ENCODE measurements around the gene SMURF1.

The SMURF1 gene

DNA sequence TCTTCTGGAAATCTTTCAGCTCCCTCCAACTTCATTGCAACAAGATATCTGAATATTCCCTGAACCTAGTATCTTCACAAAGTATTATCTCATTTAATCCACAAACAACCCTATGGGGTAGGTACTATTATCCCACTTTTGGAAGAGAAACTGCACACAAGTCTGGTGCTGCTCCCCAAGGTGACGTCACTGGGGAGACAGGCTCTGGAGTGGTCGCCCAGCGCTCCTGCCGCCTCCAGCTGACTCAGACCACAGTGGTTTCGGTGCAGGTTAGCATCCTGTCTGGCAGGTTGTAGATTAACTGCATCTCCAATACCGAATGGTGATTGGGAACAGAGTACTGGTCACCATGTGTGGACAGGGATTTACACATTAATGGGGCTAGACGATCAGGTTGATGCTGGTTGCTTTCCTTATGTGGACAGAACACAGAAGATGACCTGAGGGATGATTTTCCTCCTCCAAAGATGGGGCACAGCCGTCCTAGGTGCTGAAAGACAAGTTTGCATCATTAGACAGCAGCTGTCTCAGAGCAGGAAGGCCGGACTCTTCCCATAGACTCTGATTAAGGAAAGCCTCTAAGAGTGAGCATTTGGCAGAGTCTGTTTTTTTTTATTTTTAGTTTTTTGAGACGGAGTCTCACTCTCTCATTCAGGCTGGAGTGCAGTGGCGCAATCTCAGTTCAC, 137.0 kb downstream of the SMURF1 start:
- no peak for DNase-seq

DNA sequence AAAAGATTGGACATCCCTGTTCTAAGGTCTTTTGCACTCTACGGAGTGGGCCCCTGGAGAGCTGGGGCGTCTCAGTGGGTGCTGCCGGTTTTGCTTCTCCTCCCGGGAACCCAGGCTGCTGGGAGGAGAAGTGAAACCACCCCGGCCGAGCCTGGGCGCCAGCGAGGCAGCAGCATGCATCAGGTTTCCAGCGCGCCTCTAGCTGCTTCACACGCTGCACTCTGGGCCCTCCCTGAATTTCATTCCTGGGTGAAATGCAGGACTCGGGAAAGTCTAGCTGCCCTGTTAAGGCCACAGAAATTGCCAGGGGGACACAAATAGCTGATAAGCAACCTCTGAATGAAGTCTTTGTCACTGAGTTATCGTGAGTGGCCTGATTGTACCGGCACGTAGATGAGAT, 138.1 kb downstream of the SMURF1 start:
- DNase-seq: peak in 5 of 56 donors; percentile 16 to 23 (median 19)

DNA sequence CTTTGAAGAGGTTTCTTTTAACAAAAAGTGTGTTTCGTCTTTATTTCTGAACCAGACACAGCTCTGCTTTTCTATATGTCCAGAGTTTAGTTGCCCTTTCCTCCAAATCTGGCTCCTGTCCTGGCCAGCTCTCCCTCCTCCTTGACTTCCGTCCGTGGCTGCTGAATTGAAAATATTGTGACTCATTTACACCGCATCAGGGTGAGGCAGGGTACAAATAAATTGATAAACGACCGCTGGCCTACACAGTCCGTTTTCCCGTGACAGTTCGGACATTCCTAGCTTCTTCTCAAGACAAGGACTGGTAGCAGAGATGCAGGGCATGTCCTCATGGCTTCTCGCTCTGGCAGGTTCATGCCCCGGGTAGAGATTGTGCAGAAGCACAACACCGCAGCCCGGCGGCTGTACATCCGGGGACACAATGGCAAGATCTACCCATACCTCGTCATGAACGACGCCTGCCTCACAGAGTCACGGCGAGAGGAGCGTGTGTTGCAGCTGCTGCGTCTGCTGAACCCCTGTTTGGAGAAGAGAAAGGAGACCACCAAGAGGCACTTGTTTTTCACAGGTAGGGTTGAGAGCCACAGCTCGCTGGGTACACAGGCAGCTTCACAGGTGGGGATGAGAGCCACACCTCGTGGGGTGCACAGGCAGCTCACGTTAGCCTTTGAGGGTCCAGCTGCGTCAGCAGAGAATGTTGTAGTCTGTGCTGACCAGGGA, 139.0 kb downstream of the SMURF1 start:
- no peak for DNase-seq

DNA sequence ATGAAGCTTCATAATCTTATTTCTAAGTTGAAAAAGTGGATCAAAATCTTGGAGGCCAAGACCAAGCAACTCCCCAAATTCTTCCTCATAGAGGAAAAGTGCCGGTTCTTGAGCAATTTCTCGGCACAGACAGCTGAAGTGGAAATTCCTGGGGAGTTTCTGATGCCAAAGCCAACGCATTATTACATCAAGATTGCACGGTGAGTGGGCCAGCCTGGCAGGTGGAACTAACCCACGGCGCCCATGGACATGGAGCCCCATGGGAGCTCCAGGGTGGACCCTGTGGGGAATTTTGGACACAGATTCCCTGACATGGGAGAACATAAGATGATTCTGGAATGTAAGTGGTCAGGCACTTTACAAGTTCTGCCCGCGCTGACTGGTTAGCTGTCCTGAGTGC, 139.7 kb downstream of the SMURF1 start:
- DNase-seq: no peak

DNA sequence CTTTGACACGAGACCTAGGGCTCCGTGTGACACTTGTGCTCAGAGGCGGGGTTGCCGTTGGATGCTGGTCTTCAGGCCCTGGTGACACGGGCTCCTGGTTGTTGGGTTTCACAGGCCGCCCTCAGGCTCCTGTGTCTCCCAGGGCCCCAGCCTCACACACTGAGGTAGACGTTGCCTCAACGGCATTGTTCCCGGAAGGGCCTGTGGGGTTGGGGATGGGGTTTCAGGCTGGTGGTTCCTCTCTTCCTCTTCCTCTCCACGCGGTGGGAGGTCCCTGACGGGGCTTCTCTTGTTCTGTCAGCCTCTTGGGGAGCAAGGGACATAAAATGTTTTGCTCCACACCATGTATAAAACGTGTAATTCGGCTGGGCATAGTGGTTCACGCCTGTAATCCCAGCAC, 140.5 kb downstream of the SMURF1 start:
- DNase-seq: no peak

DNA sequence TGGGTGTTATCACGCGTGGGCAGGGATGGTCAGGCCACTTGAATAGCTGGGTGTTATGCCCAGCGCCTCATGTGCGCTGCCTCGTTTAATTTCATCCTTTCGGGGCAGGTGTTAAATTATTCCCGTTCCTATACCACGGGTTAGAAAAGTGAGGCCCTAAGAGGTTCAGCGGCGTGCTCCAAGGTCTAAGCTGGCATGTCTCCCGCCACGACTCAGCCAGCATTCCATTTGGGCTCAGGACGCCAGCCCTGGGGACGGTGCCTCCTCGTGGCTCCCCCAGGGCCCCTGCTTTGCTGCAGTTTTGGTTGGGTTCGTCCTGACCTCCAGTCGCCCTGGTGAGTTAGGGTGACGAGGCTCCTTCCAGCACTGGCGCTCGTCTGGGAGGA, 141.1 kb downstream of the SMURF1 start:
- no peak for DNase-seq

DNA sequence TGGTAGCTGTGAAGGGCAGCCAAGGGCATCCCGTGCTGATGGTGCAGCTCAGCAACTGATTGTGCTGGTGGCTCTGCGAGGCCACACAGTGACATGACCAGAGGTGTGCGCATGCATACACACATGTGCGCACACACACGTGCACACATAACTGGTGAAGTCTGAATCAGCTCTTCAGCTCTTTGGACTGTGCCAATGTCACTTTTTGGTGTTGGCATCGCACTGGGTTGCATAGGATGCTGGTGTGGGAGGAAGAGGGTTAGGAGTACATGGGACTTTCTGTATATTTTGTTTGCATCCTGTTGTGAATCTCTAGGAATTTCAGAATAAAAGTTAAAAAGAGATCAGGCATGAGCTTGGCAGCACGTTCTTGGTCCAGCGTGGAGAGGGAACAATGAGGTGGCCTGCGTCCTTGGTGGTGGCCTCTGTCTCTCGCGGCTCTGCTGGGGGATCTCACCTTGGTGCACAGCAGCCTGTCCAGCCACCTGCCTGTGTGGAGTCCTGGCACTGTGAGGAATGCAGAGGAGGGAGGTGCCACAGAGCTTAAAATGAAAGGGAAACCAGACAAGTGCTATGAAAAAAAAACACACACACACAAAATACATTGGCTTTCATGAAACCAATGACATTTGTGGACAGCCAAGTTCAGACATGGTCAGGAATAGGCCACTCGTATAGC, 141.6 kb downstream of the SMURF1 start:
- no peak for DNase-seq

DNA sequence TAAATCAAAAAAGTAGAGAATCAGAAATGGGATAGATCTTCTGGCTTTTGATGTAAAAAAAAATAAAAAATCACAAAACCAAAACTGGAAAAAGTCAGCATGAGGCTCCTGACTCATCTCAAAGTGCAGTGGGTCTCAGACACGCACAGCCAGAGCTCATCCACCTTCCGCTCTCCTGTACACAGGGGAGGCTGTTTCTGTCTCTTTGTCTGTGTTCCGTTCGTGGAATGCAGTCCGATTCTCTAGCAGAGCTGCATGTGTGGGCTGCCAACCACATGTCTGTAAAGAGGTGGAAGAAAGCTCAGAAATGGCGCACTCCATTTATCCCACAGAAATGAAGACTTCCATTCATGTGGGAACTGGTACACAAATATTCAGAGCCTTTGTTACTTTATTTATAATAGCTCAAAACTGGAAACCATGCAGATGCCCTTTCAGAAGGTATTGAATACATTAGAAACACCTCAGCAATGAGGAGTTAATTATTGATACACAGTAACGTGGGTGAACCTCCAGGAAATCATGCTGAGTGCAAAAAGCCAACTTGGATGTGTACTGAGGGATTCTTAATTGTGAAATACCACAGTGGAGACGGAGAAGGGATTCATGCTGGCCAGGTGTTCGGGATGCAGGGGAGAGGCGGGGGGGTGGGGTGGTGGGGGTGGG, 142.3 kb downstream of the SMURF1 start:
- DNase-seq: peak in 6 of 56 donors; percentile 11 to 20 (median 15)

DNA sequence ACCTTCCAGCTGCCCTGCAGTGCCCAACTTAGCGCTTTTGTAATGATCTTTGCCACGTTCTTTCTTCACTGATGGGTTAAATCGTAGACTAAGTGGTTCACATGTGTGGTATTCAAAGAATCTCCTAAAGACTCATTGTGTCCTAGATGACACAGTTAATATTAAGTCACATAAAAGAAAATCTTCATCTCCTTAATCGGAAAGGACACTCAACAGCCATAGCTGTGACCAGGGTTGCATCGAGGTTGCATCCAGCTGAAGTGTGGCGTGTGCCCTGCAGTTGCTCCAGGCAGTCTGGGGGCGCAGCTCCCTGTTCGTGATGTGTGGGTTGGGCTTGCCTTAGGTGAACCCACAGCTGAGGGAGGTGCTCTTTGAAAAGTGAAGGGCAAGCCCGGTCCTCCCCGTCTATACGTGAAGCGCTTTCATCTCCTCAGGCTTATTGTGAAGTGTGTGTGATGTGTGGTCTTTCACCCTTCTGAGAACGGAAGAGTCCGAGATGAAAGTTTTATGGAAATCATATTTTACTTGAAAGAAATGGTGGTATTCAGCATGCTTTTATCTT, 142.9 kb downstream of the SMURF1 start:
- no peak for DNase-seq

DNA sequence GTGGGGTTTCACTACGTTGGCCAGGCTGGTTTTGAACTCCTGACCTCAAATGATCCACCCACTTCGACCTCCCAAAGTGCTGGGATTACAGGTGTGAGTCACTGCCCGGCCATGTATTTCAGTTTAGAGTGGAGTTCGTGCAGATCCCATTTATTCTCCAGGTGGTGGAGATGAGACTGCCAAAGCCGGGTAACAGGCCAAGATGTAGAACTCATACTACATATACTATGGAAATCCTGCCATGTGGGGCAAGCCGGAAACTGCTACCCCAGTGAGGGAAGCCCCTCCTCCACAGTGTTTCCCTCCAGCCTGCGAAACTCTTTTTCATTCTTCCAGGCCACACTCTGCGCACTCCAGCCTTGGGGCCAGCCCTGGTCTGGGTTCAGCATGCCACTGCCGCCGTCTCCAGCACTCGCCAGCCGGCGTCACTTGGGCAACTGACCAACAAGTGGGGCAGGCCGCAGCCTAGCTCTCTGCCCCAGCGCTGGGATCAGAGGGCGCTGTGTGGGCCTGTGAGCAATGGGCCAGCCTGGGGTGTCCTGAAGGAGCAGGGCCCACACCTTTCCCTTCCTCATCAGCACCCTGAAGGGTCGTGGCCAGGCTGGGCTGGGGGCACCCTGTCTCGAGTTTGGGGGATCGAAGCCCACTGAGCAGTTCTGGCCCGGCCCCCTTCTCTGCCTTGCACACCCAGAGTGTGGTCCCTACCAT, 143.6 kb downstream of the SMURF1 start:
- no peak for DNase-seq

DNA sequence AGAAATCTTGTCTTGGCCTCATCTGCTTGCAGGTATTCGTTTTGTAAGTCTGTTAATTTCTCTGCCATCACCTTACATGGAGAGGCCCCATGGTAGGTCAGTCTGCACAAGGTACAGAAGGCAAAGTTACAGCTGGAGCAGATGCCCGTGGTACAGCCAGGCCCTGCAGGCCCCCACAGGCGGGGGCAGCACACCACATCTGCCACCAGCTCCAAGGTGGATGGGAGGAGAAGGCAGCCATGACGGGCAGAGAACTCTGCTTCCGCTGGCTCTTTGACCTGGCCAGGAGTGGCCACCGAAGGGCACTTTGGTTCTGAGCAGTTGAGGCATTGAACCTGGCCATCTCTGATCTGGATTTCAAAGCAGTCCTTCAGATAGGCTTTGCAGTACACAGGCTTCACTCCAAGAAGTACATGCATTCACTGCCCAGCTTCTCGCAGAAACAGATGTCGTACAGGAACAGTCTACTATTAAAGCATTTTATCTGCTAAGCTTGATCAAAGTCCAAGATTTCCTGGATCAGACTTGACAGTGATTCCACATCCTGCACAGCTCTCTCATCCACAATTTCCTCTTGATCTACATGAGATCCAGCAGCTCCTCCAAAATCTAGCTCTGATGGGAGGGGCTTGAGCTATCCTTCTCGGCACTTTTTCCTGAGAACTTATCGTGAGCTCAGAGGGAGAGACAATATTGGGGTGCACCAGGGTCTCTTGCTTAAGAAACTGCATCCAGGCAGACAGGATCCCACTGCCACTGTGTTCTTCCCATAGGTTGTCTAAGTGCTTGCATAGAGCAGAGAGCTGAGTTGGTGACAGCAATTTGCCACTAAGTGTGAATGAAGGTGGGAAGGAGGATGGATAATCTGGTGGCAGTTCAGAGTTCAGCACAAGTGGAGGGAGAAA, 144.8 kb downstream of the SMURF1 start:
- DNase-seq: no peak

DNA sequence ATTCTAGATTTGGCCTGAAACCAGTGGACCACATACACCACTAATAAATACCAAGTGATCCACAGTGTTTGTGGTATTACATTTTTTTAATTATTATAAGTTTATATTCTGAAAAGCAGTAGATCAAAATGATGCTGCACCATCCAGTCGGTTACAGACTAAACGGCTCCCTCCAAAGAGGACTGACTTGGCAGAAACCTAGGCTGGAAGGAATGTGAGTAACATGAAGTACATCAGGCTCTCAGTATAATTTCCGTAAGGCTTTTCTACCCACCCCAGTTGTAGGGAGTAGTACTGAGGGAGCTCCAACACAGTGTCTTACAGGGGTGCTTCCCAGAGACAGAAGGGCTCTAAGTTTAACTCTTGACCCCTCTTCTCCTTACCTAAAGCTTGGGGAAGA, 146.1 kb downstream of the SMURF1 start:
- DNase-seq: no peak

DNA sequence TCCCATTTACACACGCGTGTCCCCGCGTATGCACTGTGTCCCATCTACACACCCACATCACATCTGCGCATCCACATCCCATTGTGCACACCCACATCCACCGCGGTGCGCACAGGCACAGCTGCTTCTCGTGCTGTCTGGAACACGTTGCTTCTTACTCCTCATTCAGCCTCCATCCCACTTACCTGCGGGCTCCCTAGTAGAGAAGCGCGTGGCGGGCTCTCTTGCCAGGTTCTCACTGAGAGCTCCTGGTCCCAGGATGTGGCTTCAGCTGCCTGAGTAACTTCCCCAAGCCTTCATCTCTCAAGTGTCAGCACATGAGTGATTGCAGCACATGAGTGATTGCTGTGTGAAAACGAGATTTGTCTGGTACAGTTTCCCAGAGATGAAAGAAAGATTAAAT, 147.8 kb downstream of the SMURF1 start:
- DNase-seq: no peak

DNA sequence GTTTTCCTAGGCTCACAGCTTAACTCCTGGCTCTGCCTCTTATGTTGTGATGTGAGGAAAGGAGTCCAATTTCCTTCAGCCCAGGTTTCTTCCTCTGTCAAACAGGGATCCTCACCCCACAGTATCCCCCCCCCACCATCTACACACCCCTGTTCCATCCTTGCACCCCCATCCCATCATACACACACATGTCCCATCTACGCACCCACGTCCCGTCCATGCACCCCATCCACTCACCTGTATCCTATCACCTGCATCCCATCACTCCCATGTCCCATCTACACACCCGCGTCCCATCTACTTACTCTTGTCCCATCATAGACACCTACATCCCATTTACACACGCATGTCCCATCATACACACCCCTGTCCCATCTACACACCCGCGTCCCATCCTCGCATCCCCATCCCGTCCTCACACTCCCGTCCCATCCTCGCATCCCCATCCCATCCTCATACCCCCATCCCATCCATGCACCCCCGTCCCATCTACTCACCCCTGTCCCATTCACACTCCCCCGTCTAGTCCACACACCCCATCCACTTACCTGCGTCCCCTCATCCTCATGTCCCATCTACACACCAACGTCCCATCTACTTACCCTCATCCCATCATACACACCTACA, 148.3 kb downstream of the SMURF1 start:
- DNase-seq: no peak

DNA sequence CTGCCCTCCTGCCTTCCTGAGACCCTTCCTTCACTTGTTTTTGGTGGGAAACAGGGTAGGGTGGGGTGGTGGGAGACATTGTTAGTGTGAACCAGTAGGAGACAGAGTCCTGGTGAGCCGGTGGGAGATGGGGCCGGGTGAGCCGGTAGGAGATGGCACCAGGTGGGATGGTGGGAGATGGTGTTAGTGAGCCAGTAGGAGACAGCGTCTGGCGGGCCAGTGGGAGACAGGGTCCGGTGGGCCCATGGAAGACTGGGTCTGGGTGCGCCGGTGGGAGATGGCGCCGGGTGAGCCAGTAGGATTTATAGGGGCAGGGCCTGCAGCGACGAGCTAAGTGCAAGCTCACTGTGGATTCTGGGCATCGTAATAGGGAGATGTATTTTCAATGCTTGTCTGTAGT, 148.8 kb downstream of the SMURF1 start:
- DNase-seq: no peak

DNA sequence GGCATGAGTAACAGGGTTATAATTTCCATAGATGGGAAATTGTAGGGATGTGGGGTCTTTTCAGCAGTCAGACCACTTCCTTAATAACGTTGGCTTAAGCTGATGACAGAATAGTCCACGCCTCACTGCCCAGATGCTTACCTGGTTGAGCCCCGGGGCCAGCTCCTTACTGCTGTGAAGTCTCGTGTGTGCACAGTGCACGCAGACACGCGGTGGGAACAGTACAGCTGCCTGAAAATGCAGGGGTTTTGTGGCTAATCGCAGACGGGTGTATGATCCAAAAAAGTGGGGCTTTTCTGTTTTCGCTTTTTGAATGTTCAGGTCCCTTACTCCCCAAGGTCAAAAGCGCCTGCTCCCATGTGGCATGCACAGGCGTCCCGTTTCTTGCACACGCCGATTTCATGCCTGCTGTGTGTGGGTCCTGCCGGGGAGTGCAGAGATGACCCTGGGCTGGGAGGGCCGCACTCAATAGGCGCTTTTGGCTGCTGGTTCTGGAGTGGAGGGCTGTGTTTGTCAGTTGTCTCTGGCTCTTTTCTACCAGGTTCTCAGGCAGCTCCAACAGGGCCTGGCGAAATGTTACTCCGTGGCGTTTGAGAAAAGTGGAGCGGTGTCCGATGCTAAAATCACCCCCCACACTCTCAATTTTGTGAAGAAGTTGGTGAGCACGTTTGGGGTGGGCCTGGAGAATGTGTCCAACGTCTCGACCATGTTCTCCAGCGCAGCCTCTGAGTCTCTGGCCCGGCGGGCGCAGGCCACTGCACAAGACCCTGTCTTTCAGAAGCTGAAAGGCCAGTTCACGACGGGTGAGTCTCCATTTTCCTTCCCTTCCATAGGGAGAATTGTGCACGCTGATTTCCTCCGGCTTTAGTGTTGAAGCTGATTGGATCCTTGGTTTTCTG, 149.6 kb downstream of the SMURF1 start:
- no peak for DNase-seq

DNA sequence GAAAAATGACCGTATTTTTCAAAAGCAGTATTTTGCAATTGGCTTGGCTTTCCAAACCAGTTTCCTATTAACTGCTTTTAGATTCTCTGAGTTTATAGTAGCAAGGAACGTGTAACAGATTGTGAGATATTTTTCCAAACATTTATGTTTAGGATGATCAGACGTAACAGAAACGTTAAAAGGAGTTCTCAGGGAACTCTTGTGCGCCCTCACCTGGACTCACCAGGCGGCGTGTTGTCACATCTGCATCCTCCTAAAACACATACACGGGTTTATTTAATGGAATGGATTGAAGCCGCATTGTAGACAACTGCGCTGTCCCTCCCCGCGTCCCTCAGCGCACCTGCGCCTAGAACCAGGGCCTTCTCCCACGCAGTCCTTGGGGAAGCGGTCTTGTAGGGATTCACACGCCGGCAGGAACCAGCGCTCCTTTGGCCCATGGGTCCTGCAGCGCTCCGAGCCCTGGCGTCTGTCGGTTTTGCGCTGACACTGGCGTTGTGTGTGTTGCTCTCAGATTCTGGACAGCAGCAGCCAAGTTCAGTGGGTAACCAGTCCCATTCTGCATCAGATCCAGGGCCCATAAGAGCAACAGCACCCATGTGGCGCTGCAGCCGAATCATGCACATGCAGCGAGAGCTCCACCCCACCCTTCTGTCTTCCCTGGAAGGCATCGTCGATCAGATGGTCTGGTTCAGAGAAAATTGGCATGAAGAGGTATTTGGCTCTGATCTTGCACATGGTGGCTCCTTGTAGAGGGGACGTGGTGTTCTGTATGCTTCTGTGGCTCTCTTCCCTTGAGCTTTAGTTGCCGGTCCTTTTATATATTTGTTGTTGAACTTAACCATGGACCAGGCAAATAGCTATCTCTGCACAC, 150.6 kb downstream of the SMURF1 start:
- DNase-seq: no peak
